ENCODE measurements around the gene PHYKPL. TPM values are rescaled to one million over a fixed set of nuclear protein-coding genes. Genes with fewer than 3 reads are reported as not detected.

The PHYKPL gene
- total RNA-seq, 4 donors from 2014 or later: 37.3 to 51.2 (median 41.6) TPM

- ATAC-seq: no peak
- H3K4me1 ChIP-seq: peaks cover 0 to 10% (median 3%) of the 10 kb centered on the region in 3 donors
- whole genome bisulfite sequencing, 2 donors (ENCODE audit: low coverage in 1 of 2): 67 to 90% methylated on average over 4 to 8 of the region's 14 CpGs
- no peaks in the 10 kb centered on the region for H3K36me3 ChIP-seq
- H3K27me3 ChIP-seq: peaks cover 38% of the 10 kb centered on the region
- H3K27ac ChIP-seq: no peak overlapping the region
- no peak overlapping the region for H3K4me3 ChIP-seq
- TF ChIP-seq POLR2A (IDR thresholded peaks at IDR 0.05): no peak
- peaks cover 0 to 13% (median 2%) of the 10 kb centered on the region in 3 donors for H3K9me3 ChIP-seq
Observed at GRCh38 chr5:178279026-178279722, 46.6 kb upstream of the PHYKPL start.

GRCh38 chr5:178278358-178279023, 45.9 kb upstream of the PHYKPL start:
- WGBS, 2 donors (ENCODE audit: low coverage in 1 of 2): 85 to 87% methylated on average over 6 to 16 of the region's 18 CpGs
- no peaks in the 10 kb centered on the region for H3K36me3 ChIP-seq
- no peak for ATAC-seq
- no peak overlapping the region for H3K4me3 ChIP-seq
- H3K9me3 ChIP-seq: peaks cover 0 to 7% (median 0%) of the 10 kb centered on the region in 3 donors
- H3K27me3 ChIP-seq: peaks cover 45% of the 10 kb centered on the region
- TF ChIP-seq EP300 (IDR thresholded peaks at IDR 0.05): no peak
- no peak for TF ChIP-seq POLR2A (IDR thresholded peaks at IDR 0.05)
- TF ChIP-seq CTCF (IDR thresholded peaks at IDR 0.05): no peak
- TF ChIP-seq POLR2AphosphoS5 (IDR thresholded peaks at IDR 0.05): no peak
- H3K27ac ChIP-seq: no peak overlapping the region
- H3K4me1 ChIP-seq: peaks cover 0 to 10% (median 3%) of the 10 kb centered on the region in 3 donors

- Histone ChIP-seq H3K36me3 (no peaks in the 10 kb centered on the region), H3K9me3 (peaks cover 0 to 7% (median 0%) of the 10 kb centered on the region in 3 donors), H3K27ac (no peak overlapping the region), H3K4me3 (no peak overlapping the region), H3K4me1 (peaks cover 0 to 10% (median 3%) of the 10 kb centered on the region in 3 donors), H3K27me3 (peaks cover 45% of the 10 kb centered on the region)
- TF ChIP-seq POLR2AphosphoS5 (IDR thresholded peaks at IDR 0.05) (no peak), EP300 (IDR thresholded peaks at IDR 0.05) (no peak), POLR2A (IDR thresholded peaks at IDR 0.05) (no peak)
- WGBS, 2 donors (ENCODE audit: low coverage in 1 of 2): 68 to 89% methylated on average over 4 to 5 of the region's 12 CpGs
- ATAC-seq: no peak
Observed at GRCh38 chr5:178277866-178278265, 45.3 kb upstream of the PHYKPL start.

- Histone ChIP-seq H3K27ac (no peak overlapping the region), H3K36me3 (no peaks in the 10 kb centered on the region), H3K4me1 (peaks cover 0 to 10% (median 3%) of the 10 kb centered on the region in 3 donors), H3K9me3 (peaks cover 0 to 7% (median 0%) of the 10 kb centered on the region in 3 donors), H3K4me3 (no peak overlapping the region), H3K27me3 (peaks cover 45% of the 10 kb centered on the region)
- ATAC-seq: no peak
- 77 to 90% methylated on average over 5 of the region's 9 CpGs for WGBS, 2 donors (ENCODE audit: low coverage in 1 of 2)
- TF ChIP-seq POLR2AphosphoS5 (IDR thresholded peaks at IDR 0.05): no peak
Observed at GRCh38 chr5:178277346-178277745, 44.7 kb upstream of the PHYKPL start.

- ATAC-seq: no peak
- H3K4me1 ChIP-seq: peaks cover 0 to 6% (median under 1%) of the 10 kb centered on the region in 3 donors
- TF ChIP-seq EP300 (IDR thresholded peaks at IDR 0.05) (no peak), POLR2A (IDR thresholded peaks at IDR 0.05) (no peak), CTCF (IDR thresholded peaks at IDR 0.05) (no peak), POLR2AphosphoS5 (IDR thresholded peaks at IDR 0.05) (no peak)
- peaks cover 45% of the 10 kb centered on the region for H3K27me3 ChIP-seq
- 83 to 90% methylated on average over 2 to 8 of the region's 20 CpGs for WGBS, 2 donors (ENCODE audit: low coverage in 1 of 2)
- H3K27ac ChIP-seq: no peak overlapping the region
- H3K36me3 ChIP-seq: no peaks in the 10 kb centered on the region
- H3K9me3 ChIP-seq: peaks cover 0 to 7% (median 0%) of the 10 kb centered on the region in 3 donors
- no peak overlapping the region for H3K4me3 ChIP-seq
Observed at GRCh38 chr5:178274781-178275537, 42.4 kb upstream of the PHYKPL start.
